8988T (cell line): ENCODE measurements around the gene SELENOH.

Experiments
- DNase-seq: peaks from one replicate; pipeline ENCODE4 v3.0.0; 2011

Gene SELENOH

DNA sequence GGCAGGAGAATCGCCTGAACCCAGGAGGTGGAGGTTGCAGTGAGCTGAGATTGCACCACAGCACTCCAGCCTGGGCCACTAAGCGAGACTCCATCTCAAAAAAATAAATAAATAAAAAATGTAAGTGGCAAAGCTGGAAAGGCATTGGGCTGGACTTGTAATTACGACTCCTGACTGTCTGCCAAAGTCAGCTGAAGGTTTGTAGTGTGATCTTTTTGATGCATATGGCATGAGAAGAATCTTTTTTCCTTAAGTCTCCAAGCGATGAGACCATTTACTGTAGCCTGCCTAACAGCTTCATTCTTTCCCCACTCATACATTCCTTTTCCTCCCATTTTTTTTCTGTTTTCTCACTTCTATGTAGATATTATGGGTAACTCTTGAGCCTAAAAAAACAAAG, 45.1 kb downstream of the SELENOH start:
- DNase-seq: no peak

- no peak for DNase-seq
These were observed 45.8 kb downstream of the SELENOH start for GRCh38 chr11:57787006-57787604.

- DNase-seq: no peak
These were observed 46.8 kb downstream of the SELENOH start for GRCh38 chr11:57787920-57788702.

GRCh38 chr11:57788703-57789088, 47.4 kb downstream of the SELENOH start:
- no peak for DNase-seq

DNA sequence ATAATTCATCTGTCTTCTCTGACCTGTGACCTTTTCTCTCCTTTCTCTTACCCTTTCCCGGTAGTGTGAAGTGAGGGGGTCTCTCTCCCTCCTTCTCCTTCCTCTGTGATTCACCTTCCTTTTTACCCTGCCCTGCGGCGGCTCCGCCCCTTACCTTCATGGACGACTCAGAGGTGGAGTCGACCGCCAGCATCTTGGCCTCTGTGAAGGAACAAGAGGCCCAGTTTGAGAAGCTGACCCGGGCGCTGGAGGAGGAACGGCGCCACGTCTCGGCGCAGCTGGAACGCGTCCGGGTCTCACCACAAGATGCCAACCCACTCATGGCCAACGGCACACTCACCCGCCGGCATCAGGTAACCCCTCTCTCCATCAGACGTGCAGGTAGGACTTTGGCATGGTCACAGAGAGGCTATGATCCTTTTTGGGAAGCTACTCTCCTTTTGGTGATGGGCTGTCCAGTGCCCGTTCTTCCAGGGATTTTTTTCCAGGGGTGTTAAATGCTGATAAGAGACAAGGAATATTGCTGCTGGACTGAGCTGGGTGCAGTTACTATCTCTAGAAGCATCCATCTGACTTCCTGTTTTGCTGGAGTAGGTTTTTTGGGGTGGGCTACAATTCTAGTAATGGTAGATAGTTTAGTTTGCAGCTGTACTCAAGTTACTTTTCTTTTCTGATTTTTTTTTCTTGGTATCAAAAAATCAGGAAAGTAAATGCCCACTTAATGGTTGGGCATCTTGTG, 50.2 kb downstream of the SELENOH start:
- no peak for DNase-seq

DNA sequence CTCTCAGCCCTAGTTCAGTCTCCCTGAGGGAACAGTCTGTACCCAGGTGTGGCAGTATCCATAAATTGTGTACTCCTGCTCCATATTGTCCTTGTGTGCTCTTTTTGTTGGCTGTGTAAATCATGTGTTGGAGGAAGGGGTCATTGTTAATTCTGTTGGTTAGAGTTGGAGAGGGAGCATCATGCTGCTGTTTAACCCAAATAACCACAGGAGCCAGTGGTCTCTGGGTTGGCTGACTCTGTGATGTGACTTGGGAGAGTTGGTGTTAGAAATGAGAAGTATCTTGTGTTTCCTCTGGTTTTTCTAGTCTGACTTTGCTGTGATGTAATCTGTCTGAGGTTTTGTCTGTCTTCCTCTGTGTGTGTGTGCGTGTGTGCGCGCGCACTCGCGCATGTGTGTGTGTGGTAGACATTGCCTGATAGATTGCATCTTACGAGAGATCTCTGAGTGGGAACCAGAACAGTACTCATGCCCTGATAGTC, 50.8 kb downstream of the SELENOH start:
- DNase-seq: no peak

- no peak for DNase-seq
These were observed 51.6 kb downstream of the SELENOH start for GRCh38 chr11:57792870-57793269.
